BJ (cell line): ENCODE results near the gene RGS11. TPM values are rescaled to one million over a fixed set of nuclear protein-coding genes. Genes with fewer than 3 reads are reported as not detected.
"Not testable (repeated sequence)": the region's sequence is repeated elsewhere in the genome, so short reads cannot be mapped to it uniquely, and the experiment has no call there.

ENCODE experiments used
- CTCF ChIA-PET: fragments of 350-600 bp; formaldehyde crosslinking; extraction: SDS; loops from one replicate; lab custom pipeline; 2021; ENCODE audit warnings: antibody characterized with exemption, inconsistent platforms; lab: Yijun Ruan, JAX
- POLR2A ChIA-PET: fragments of 300-600 bp; sonication (Branson Sonifier 250); formaldehyde crosslinking; extraction: SDS; loops from one replicate; lab custom pipeline; 2021; ENCODE audit warnings: antibody characterized with exemption; lab: Charles Lee
- DNase-seq: peaks from one replicate; pipeline ENCODE4 v3.0.0-alpha.2; 2011; ENCODE audit warnings: low read depth
- H3K27me3 ChIP-seq: 2 replicates; pipeline ENCODE4 v1.6.0; 2011; ENCODE audit warnings: low read length; ENCODE audit not compliant: control insufficient read depth, insufficient read depth
- H3K36me3 ChIP-seq: 2 replicates; pipeline ENCODE4 v1.5.1; 2011; ENCODE audit warnings: low read length; ENCODE audit not compliant: control insufficient read depth, insufficient read depth
- H3K4me3 ChIP-seq: 2 replicates; pipeline ENCODE4 v1.5.1; 2011; ENCODE audit warnings: low read depth, mild to moderate bottlenecking, control low read depth, low read length
- polyA plus RNA-seq: library from polyadenylated mRNA; depleted of rRNA; stranded (reverse); fragments of >200 nt; gene quantifications from 2 replicates; pipeline ENCODE4 v1.2.3, GENCODE V29; 2011
- TF ChIP-seq, protein P1 (sequence below): IDR thresholded peaks from 2 replicates; pipeline ENCODE4 v1.5.1; 2011; ENCODE audit warnings: low read depth, mild to moderate bottlenecking, control low read depth, inconsistent platforms, low read length, moderate library complexity; ENCODE audit not compliant: insufficient read depth

Gene RGS11
- polyA plus RNA-seq, 1 experiment, result 2.2 TPM

DNA sequence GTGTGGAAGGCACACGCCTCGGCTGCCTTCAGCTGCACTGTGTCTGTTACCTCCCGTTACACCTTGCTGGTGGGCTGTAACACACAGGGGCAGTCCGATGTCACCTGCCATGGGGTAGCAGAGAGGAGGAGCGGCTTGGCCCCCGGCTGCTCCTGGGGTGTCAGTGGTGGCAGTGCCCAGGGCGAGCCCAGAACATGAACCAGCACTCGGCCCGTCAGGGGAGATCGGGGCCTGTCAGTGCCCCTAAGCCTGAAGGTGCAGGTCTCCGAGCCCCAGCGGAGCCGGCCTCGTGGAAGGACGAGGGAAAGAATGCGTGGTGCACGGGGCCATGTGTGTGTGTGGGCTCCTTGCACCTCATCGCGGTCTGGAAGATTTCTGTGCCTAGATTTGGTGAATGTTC lies 15.4 kb downstream of the RGS11 start:
- peaks cover 16% of the 10 kb centered on the region for H3K36me3 ChIP-seq
- TF ChIP-seq, protein P1, sequence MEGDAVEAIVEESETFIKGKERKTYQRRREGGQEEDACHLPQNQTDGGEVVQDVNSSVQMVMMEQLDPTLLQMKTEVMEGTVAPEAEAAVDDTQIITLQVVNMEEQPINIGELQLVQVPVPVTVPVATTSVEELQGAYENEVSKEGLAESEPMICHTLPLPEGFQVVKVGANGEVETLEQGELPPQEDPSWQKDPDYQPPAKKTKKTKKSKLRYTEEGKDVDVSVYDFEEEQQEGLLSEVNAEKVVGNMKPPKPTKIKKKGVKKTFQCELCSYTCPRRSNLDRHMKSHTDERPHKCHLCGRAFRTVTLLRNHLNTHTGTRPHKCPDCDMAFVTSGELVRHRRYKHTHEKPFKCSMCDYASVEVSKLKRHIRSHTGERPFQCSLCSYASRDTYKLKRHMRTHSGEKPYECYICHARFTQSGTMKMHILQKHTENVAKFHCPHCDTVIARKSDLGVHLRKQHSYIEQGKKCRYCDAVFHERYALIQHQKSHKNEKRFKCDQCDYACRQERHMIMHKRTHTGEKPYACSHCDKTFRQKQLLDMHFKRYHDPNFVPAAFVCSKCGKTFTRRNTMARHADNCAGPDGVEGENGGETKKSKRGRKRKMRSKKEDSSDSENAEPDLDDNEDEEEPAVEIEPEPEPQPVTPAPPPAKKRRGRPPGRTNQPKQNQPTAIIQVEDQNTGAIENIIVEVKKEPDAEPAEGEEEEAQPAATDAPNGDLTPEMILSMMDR, result no peak
- ChIA-PET CTCF (interaction anchor here (1.0 kb wide), 1 partner anchor 13 kb away, joined by 3 read pairs; no protein-coding TSS in a partner anchor), POLR2A (no interaction called here)
- no peak for DNase-seq
- no peak overlapping the region for H3K4me3 ChIP-seq
- H3K27me3 ChIP-seq, result no peaks in the 10 kb centered on the region

DNA sequence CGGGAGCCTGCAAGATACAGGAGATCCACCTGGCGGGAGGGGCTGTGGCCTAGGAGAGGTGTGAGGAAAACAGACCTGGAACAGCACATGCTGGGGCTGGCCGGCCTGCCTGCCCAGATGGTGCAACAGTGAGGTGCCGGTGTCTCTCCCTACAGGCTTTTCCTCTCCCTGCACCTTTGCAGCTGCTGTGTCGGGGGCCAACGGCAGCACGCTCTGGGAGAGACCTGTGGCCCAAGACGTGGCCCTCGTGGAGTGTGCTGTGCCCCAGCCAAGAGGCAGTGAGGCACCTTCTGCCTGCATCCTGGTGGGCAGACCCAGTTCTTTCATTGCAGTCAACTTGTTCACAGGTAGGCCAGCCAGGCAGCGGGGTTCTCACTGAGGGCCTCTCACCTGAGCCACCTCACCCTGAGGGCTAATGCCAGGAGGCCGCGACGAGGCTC lies 15.9 kb downstream of the RGS11 start:
- CTCF ChIA-PET, result interaction anchor here (1.0 kb wide), 1 partner anchor 14 kb away, joined by 3 read pairs; no protein-coding TSS in a partner anchor
- POLR2A ChIA-PET, result no interaction called here
- TF ChIP-seq, protein P1, result no peak

GRCh38 chr16:259226-259625 lies 16.5 kb downstream of the RGS11 start:
- ChIA-PET CTCF (interaction anchor here (1.0 kb wide), 1 partner anchor 15 kb away, joined by 3 read pairs; no protein-coding TSS in a partner anchor), POLR2A (no interaction called here)
- H3K27me3 ChIP-seq, result no peaks in the 10 kb centered on the region
- peaks cover 18% of the 10 kb centered on the region for H3K36me3 ChIP-seq
- no peak overlapping the region for H3K4me3 ChIP-seq
- TF ChIP-seq, protein P1, result no peak
- DNase-seq, result no peak

More for the DNA sequence above, 15.9 kb downstream of the RGS11 start:
- H3K27me3 ChIP-seq, result no peaks in the 10 kb centered on the region
- peaks cover 16% of the 10 kb centered on the region for H3K36me3 ChIP-seq
- H3K4me3 ChIP-seq, result no peak overlapping the region
- no peak for DNase-seq

DNA sequence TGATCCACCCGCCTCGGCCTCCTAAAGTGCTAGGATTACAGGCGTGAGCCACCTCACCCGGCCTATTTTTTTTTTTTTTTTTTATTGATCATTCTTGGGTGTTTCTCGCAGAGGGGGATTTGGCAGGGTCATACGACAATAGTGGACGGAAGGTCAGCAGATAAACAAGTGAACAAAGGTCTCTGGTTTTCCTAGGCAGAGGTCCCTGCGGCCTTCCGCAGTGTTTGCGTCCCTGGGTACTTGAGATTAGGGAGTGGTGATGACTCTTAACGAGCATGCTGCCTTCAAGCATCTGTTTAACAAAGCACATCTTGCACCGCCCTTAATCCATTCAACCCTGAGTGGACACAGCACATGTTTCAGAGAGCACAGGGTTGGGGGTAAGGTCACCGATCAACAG lies 17.7 kb downstream of the RGS11 start:
- CTCF ChIA-PET, DNase-seq, POLR2A ChIA-PET, H3K4me3 ChIP-seq, H3K27me3 ChIP-seq: not testable (repeated sequence)
- H3K36me3 ChIP-seq, result peaks cover 20% of the 10 kb centered on the region

- ChIA-PET POLR2A (no interaction called here), CTCF (no interaction called here)
- TF ChIP-seq, protein P1, result no peak
- no peak for DNase-seq
- Histone ChIP-seq H3K4me3 (no peak overlapping the region), H3K36me3 (peaks cover 16% of the 10 kb centered on the region), H3K27me3 (no peaks in the 10 kb centered on the region)
Measured at GRCh38 chr16:255183-255582, 20.6 kb downstream of the RGS11 start.

DNA sequence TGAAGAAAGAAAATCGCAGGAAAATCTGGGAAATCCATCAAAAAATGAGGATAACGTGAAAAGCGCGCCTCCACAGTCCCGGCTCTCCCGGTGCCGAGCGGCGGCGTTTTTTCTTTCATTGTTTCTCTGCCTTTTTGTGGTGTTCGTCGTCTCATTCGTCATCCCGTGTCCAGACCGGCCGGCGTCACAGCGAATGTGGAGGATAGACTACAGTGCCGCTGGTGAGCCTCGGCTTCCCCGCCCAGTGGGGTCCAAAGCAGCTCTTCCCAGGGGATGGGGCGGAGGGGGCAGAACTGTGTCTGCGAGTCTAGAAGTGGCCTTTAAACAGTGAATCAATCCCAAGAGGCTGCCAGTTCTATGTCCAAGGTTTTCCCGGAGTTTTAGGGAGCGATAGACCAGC lies 21.3 kb downstream of the RGS11 start:
- no peak for DNase-seq
- no peaks in the 10 kb centered on the region for H3K27me3 ChIP-seq
- CTCF ChIA-PET, result no interaction called here

More for the DNA sequence above, 21.3 kb downstream of the RGS11 start:
- POLR2A ChIA-PET, result no interaction called here
- TF ChIP-seq, protein P1, result no peak
- Histone ChIP-seq H3K36me3 (peaks cover 12% of the 10 kb centered on the region), H3K4me3 (no peak overlapping the region)
